Spleen (tissue), 11 donors: Measurements from ENCODE around the gene NMNAT3. TPM values are rescaled to one million over a fixed set of nuclear protein-coding genes. Genes with fewer than 3 reads are reported as not detected.

Source experiments
- DNase-seq: peaks from one replicate; pipeline ENCODE4 v3.0.0-alpha.2; 2020
- H3K27ac ChIP-seq, 8 donors: fragments of 200-600 bp; sonication (generic) in 7 of 8; 1 replicate in 4 of 8; 2 replicates in 4 of 8; pipeline versions ENCODE4 v1.5.0 to v1.8.0; 2016 to 2021; ENCODE audit warnings: inconsistent platforms in 4 of 8, mild to moderate bottlenecking in 4 of 8, moderate library complexity in 1 of 8
- H3K27me3 ChIP-seq, 7 donors: fragments of 200-600 bp; sonication (generic) in 6 of 7; replicated peaks in 1 of 7; 1 replicate in 4 of 7; 2 replicates in 3 of 7; pipeline versions ENCODE4 v1.5.0 to v1.8.0; 2016 to 2021; ENCODE audit warnings: inconsistent platforms in 3 of 7, mild to moderate bottlenecking in 1 of 7
- H3K36me3 ChIP-seq, 6 donors: fragments of 200-600 bp; sonication (generic) in 5 of 6; 1 replicate in 4 of 6; 2 replicates in 2 of 6; pipeline versions ENCODE4 v1.5.0 to v1.8.0; 2016 to 2021; ENCODE audit warnings: inconsistent platforms in 2 of 6
- H3K4me1 ChIP-seq, 6 donors: fragments of 200-600 bp; sonication (generic) in 5 of 6; 1 replicate in 3 of 6; 2 replicates in 3 of 6; pipeline versions ENCODE4 v1.5.0 to v1.8.0; 2016 to 2021; ENCODE audit warnings: inconsistent platforms in 3 of 6
- H3K4me3 ChIP-seq, 8 donors: fragments of 200-600 bp; sonication (generic) in 7 of 8; 1 replicate in 4 of 8; 2 replicates in 4 of 8; pipeline versions ENCODE4 v1.5.0 to v1.8.0; 2016 to 2021; ENCODE audit warnings: inconsistent platforms in 4 of 8, mild to moderate bottlenecking in 4 of 8, moderate library complexity in 2 of 8
- H3K9me3 ChIP-seq, 8 donors: fragments of 200-600 bp; sonication (generic) in 7 of 8; 1 replicate in 4 of 8; 2 replicates in 4 of 8; pipeline versions ENCODE4 v1.5.0 to v1.8.0; 2016 to 2021; ENCODE audit warnings: inconsistent platforms in 4 of 8
- CTCF ChIP-seq, 11 experiments: fragments of 200-600 bp in 7 of 11; fragments of 450-650 bp in 4 of 11; sonication (generic) in 4 of 11; IDR thresholded peaks in 8 of 11; conservative IDR thresholded peaks in 3 of 11; 1 replicate in 7 of 11; 2 replicates in 4 of 11; pipeline versions ENCODE4 v1.4.0 to v1.8.0; 2016 to 2021; ENCODE audit warnings: antibody characterized with exemption in 11 of 11, inconsistent platforms in 4 of 11, mild to moderate bottlenecking in 1 of 11
- POLR2A ChIP-seq, 3 donors: fragments of 450-650 bp; IDR thresholded peaks; one replicate each; pipeline ENCODE4 v1.5.1; 2017; ENCODE audit warnings: antibody characterized with exemption in 3 of 3, mild to moderate bottlenecking in 1 of 3
- POLR2AphosphoS5 ChIP-seq, 3 donors: sonication (generic); formaldehyde crosslinking; IDR thresholded peaks; one replicate each; pipeline ENCODE4 v1.5.1; 2017; ENCODE audit warnings: antibody characterized with exemption in 3 of 3
- WGBS, 5 donors: extraction: QIAGEN DNeasy Blood & Tissue Kit in 3 of 5; methylation state at CpG; one replicate each; pipeline versions ENCODE4 v1.1.5 to v1.1.7; 2013 to 2018; 5-methylcytosine and 5-hydroxymethylcytosine counted together
- intact Hi-C: fragments of 100-400 bp; cut with DNase I; formaldehyde crosslinking; loops from one replicate; pipeline ENCODE4 v1.15.0; 2023; ENCODE audit warnings: low total_unique reads
- polyA plus RNA-seq, 3 donors: library from polyadenylated mRNA; stranded (reverse); fragments of 200-250 nt; gene quantifications; one replicate each; pipeline ENCODE4 v1.2.1, GENCODE V29; 2013
- total RNA-seq, 7 donors: library from RNA; depleted of rRNA in 3 of 7; stranded (reverse); fragments of >200 nt in 3 of 7; fragmentation: NEBNext Ultra II Directional in 4 of 7; extraction: Animal tissue kit (Norgen Biotek cat#: 25700) in 4 of 7; gene quantifications; one replicate each; pipeline versions ENCODE4 v1.1.0 to v1.2.1, GENCODE V29; 2016 to 2021
- donor health status: healthy with polysubstance abuse.
- donor health status: DM: no; HTN: no; CAD: no; lungs with moderate emphysema.
- donor health status: DM: no; HTN: no; CAD: no.
- donor health status: Bipolar disorder and iron deficiency.
- donor health status: healthy.
- donor health status: DM: no; HTN: no; CAD: no.
- donor health status: DM: yes; HTN: yes; CAD: no.

Gene NMNAT3
- total and polyA plus RNA-seq, 10 donors: 2.6 to 12.5 (median 7.0) TPM

GRCh38 chr3:139715743-139716360, 38.1 kb upstream of the NMNAT3 start:
- Histone ChIP-seq H3K36me3 (no peaks in the 10 kb centered on the region), H3K27me3 (no peaks in the 10 kb centered on the region), H3K4me1 (no peaks in the 10 kb centered on the region), H3K9me3 (no peaks in the 10 kb centered on the region), H3K27ac (no peak overlapping the region), H3K4me3 (no peak overlapping the region)
- no peak for TF ChIP-seq POLR2AphosphoS5 (IDR thresholded peaks at IDR 0.05)
- TF ChIP-seq POLR2A (IDR thresholded peaks at IDR 0.05): no peak
- TF ChIP-seq CTCF (IDR thresholded peaks at IDR 0.05 in 8 of 11, conservative IDR thresholded peaks at IDR 0.05 in 3 of 11): no peak
- intact Hi-C loops: no loop called here
- 17 to 30% (median 25%) methylated on average over 2 of the region's 2 CpGs for WGBS, 5 donors
- no peak for DNase-seq

GRCh38 chr3:139715166-139715565, 37.4 kb upstream of the NMNAT3 start:
- Histone ChIP-seq H3K9me3 (no peaks in the 10 kb centered on the region), H3K27ac (no peak overlapping the region), H3K36me3 (no peaks in the 10 kb centered on the region), H3K27me3 (no peaks in the 10 kb centered on the region), H3K4me3 (no peak overlapping the region), H3K4me1 (no peaks in the 10 kb centered on the region)
- no peak for DNase-seq
- WGBS, 5 donors: 67 to 86% (median 74%) methylated on average over 2 of the region's 2 CpGs
- no peak for TF ChIP-seq CTCF (IDR thresholded peaks at IDR 0.05 in 8 of 11, conservative IDR thresholded peaks at IDR 0.05 in 3 of 11)
- no peak for TF ChIP-seq POLR2AphosphoS5 (IDR thresholded peaks at IDR 0.05)
- no peak for TF ChIP-seq POLR2A (IDR thresholded peaks at IDR 0.05)
- intact Hi-C loops: no loop called here

GRCh38 chr3:139710212-139710611, 32.4 kb upstream of the NMNAT3 start:
- TF ChIP-seq CTCF (IDR thresholded peaks at IDR 0.05 in 8 of 11, conservative IDR thresholded peaks at IDR 0.05 in 3 of 11) (no peak), POLR2AphosphoS5 (IDR thresholded peaks at IDR 0.05) (no peak), POLR2A (IDR thresholded peaks at IDR 0.05) (no peak)
- Histone ChIP-seq H3K4me1 (no peaks in the 10 kb centered on the region), H3K36me3 (no peaks in the 10 kb centered on the region), H3K27me3 (no peaks in the 10 kb centered on the region), H3K9me3 (no peaks in the 10 kb centered on the region), H3K27ac (no peak overlapping the region), H3K4me3 (no peak overlapping the region)
- DNase-seq: no peak
- intact Hi-C loops: no loop called here
- 51 to 69% (median 57%) methylated on average over 3 of the region's 3 CpGs for WGBS, 5 donors

- intact Hi-C loops: no loop called here
- DNase-seq: no peak
- Histone ChIP-seq H3K36me3 (no peaks in the 10 kb centered on the region), H3K27me3 (no peaks in the 10 kb centered on the region), H3K4me3 (no peak overlapping the region), H3K4me1 (no peaks in the 10 kb centered on the region), H3K9me3 (no peaks in the 10 kb centered on the region), H3K27ac (no peak overlapping the region)
- TF ChIP-seq POLR2AphosphoS5 (IDR thresholded peaks at IDR 0.05) (no peak), POLR2A (IDR thresholded peaks at IDR 0.05) (no peak), CTCF (IDR thresholded peaks at IDR 0.05 in 8 of 11, conservative IDR thresholded peaks at IDR 0.05 in 3 of 11) (no peak)
- 44 to 75% (median 70%) methylated on average over 3 of the region's 3 CpGs for WGBS, 5 donors
These were observed 27.9 kb upstream of the NMNAT3 start for GRCh38 chr3:139705631-139706030.
